ENCODE measurements around the gene DCBLD1. TPM values are rescaled to one million over a fixed set of nuclear protein-coding genes. Genes with fewer than 3 reads are reported as not detected.

Gene DCBLD1
- total RNA-seq, 1 experiment from 2014 or later = 6.1 TPM

- Histone ChIP-seq H3K27ac (no peak overlapping the region), H2AFZ (no peak overlapping the region), H3K9me3 (ENCODE audit: insufficient read depth, low read depth) (no peaks in the 10 kb centered on the region), H3K4me2 (no peak overlapping the region), H3F3A (ENCODE audit: insufficient read depth, low read depth) (no peaks in the 10 kb centered on the region), H4K20me1 (ENCODE audit: insufficient read depth) (no peaks in the 10 kb centered on the region), H3K4me3 (no peak overlapping the region), H3K79me2 (ENCODE audit: low read depth) (no peaks in the 10 kb centered on the region), H3K4me1 (replicated peaks; ENCODE audit: insufficient read depth) (no peaks in the 10 kb centered on the region), H3K36me3 (ENCODE audit: low read depth) (peaks cover 39% of the 10 kb centered on the region), H3K9me2 (ENCODE audit: insufficient read depth) (no peaks in the 10 kb centered on the region), H3K27me3 (ENCODE audit: insufficient read depth, low read depth) (no peaks in the 10 kb centered on the region)
- no peak for DNase-seq
- TF ChIP-seq EZH2 (IDR thresholded peaks at IDR 0.05; ENCODE audit: low read depth) = no peak
- intact Hi-C loops (cut with micrococcal nuclease; ENCODE audit: unreplicated experiment) = no loop called here
- BruUV-seq (replicated peaks) = no TSS peak
- POLR2A ChIA-PET (ENCODE audit: unreplicated experiment) = no interaction called here
- CTCF ChIA-PET = no interaction called here
These were observed 85.8 kb downstream of the DCBLD1 start for GRCh38 chr6:117568247-117568646.

GRCh38 chr6:117568831-117569410, 86.4 kb downstream of the DCBLD1 start:
- ChIA-PET POLR2A (ENCODE audit: unreplicated experiment) (no interaction called here), CTCF (no interaction called here)
- TF ChIP-seq EZH2 (IDR thresholded peaks at IDR 0.05; ENCODE audit: low read depth) (no peak), CTCF (conservative IDR thresholded peaks at IDR 0.05) (no peak)
- intact Hi-C loops (cut with micrococcal nuclease; ENCODE audit: unreplicated experiment) = no loop called here
- Histone ChIP-seq H3F3A (ENCODE audit: insufficient read depth, low read depth) (no peaks in the 10 kb centered on the region), H3K79me2 (ENCODE audit: low read depth) (no peaks in the 10 kb centered on the region), H3K27me3 (ENCODE audit: insufficient read depth, low read depth) (no peaks in the 10 kb centered on the region), H3K4me3 (no peak overlapping the region), H3K27ac (no peak overlapping the region), H3K4me2 (no peak overlapping the region), H3K36me3 (ENCODE audit: low read depth) (peaks cover 39% of the 10 kb centered on the region), H2AFZ (no peak overlapping the region), H4K20me1 (ENCODE audit: insufficient read depth) (no peaks in the 10 kb centered on the region), H3K9me2 (ENCODE audit: insufficient read depth) (no peaks in the 10 kb centered on the region), H3K9me3 (ENCODE audit: insufficient read depth, low read depth) (no peaks in the 10 kb centered on the region), H3K4me1 (replicated peaks; ENCODE audit: insufficient read depth) (no peaks in the 10 kb centered on the region)
- BruUV-seq (replicated peaks) = no TSS peak
- no peak for DNase-seq

GRCh38 chr6:117573006-117573680, 90.7 kb downstream of the DCBLD1 start:
- Histone ChIP-seq H3K4me3 (no peak overlapping the region), H3K36me3 (ENCODE audit: low read depth) (peaks cover 48% of the 10 kb centered on the region), H3F3A (ENCODE audit: insufficient read depth, low read depth) (no peaks in the 10 kb centered on the region), H2AFZ (no peak overlapping the region), H4K20me1 (ENCODE audit: insufficient read depth) (no peaks in the 10 kb centered on the region), H3K79me2 (ENCODE audit: low read depth) (no peaks in the 10 kb centered on the region), H3K27me3 (ENCODE audit: insufficient read depth, low read depth) (no peaks in the 10 kb centered on the region), H3K9me2 (ENCODE audit: insufficient read depth) (peaks cover 4% of the 10 kb centered on the region; the same call in 1 of the 2 replicates), H3K9me3 (ENCODE audit: insufficient read depth, low read depth) (no peaks in the 10 kb centered on the region), H3K4me1 (replicated peaks; ENCODE audit: insufficient read depth) (no peaks in the 10 kb centered on the region), H3K27ac (no peak overlapping the region), H3K4me2 (no peak overlapping the region)
- TF ChIP-seq EZH2 (IDR thresholded peaks at IDR 0.05; ENCODE audit: low read depth) (no peak), CTCF (conservative IDR thresholded peaks at IDR 0.05) (no peak)
- BruUV-seq (replicated peaks) = no TSS peak
- POLR2A ChIA-PET (ENCODE audit: unreplicated experiment) = no interaction called here
- CTCF ChIA-PET = interaction anchor here (0.7 kb wide), 1 partner anchor 125 kb away, joined by 3 read pairs; no protein-coding TSS in a partner anchor
- intact Hi-C loops (cut with micrococcal nuclease; ENCODE audit: unreplicated experiment) = no loop called here
- no peak for DNase-seq
